Measurements from ENCODE around the gene NAB1. TPM values are rescaled to one million over a fixed set of nuclear protein-coding genes. Genes with fewer than 3 reads are reported as not detected.
A peak's percentile ranks its signal among the peaks of the same experiment; 100 is the strongest.

NAB1 gene
- total RNA-seq, 1 experiment from 2014 or later, result 32.6 TPM

DNA sequence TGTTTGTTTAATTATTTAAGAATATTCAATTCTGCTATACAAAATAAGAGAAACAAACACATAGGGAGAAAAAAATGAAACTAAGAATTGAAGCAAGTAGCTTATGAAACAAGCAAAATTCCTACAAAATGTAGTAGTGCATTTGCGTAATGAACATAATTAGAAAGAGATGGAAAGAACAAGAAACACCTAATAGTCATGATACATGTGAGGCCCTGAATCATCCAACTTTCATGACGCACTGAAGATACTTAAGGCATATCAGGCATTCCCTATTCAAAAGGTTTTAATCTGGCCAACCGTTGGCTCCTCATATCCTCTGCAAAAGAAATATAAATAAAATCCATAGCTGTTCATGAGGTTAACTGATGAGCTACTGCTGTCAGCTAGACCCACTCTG lies 14.5 kb upstream of the NAB1 start:
- no peaks in the 10 kb centered on the region for H3K9me3 ChIP-seq (ENCODE audit: low read depth, low read length, poor library complexity, severe bottlenecking)
- peaks cover 24% of the 10 kb centered on the region for H3K4me1 ChIP-seq (ENCODE audit: insufficient read depth, low read length, poor library complexity, severe bottlenecking)
- intact Hi-C loops (cut with micrococcal nuclease; ENCODE audit: unreplicated experiment), result no loop called here
- H3K27me3 ChIP-seq (replicated peaks; ENCODE audit: insufficient read depth, low read depth, low read length, poor library complexity), result no peaks in the 10 kb centered on the region
- no TSS peak for BruUV-seq (replicated peaks)
- ChIA-PET CTCF (no interaction called here), POLR2A (ENCODE audit: low non-redundant PET) (interaction anchor here (0.6 kb wide), 1 partner anchor 1420 kb away, joined by 3 read pairs; no protein-coding TSS in a partner anchor)
- no peaks in the 10 kb centered on the region for H3K36me3 ChIP-seq (ENCODE audit: insufficient read depth, low read length, poor library complexity, severe bottlenecking)
- no peak overlapping the region for H3K27ac ChIP-seq (ENCODE audit: low read depth, low read length, poor library complexity, severe bottlenecking)
- DNase-seq (ENCODE audit: low spot score), result no peak
- H3K4me3 ChIP-seq (ENCODE audit: low read depth, low read length, poor library complexity, severe bottlenecking), result no peak overlapping the region
- TF ChIP-seq EZH2 (IDR thresholded peaks at IDR 0.05; ENCODE audit: borderline replicate concordance, low read depth, low read length, poor library complexity, severe bottlenecking), result no peak
- TF ChIP-seq, protein P1, sequence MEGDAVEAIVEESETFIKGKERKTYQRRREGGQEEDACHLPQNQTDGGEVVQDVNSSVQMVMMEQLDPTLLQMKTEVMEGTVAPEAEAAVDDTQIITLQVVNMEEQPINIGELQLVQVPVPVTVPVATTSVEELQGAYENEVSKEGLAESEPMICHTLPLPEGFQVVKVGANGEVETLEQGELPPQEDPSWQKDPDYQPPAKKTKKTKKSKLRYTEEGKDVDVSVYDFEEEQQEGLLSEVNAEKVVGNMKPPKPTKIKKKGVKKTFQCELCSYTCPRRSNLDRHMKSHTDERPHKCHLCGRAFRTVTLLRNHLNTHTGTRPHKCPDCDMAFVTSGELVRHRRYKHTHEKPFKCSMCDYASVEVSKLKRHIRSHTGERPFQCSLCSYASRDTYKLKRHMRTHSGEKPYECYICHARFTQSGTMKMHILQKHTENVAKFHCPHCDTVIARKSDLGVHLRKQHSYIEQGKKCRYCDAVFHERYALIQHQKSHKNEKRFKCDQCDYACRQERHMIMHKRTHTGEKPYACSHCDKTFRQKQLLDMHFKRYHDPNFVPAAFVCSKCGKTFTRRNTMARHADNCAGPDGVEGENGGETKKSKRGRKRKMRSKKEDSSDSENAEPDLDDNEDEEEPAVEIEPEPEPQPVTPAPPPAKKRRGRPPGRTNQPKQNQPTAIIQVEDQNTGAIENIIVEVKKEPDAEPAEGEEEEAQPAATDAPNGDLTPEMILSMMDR (conservative IDR thresholded peaks at IDR 0.05; ENCODE audit: low read depth, low read length), result no peak

DNA sequence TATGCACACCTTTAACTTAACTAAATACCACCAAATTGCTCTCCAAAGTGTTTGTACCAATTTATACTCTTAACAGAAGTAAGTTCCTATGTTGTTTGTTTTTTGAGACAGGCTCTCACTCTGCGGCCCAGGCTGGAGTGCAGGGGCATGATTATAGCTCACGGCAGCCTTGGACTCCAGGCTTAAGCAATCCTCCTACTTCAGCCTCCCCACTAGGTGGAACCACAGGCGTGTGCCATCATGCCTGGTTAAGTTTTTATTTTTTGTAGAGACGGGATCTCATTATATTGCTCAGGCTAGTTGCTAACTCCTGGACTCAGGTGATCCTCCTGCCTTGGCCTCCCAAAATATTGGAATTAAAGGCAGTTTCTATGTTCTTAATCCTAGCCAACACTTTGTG lies 13.1 kb upstream of the NAB1 start:
- H3K27me3 ChIP-seq (replicated peaks; ENCODE audit: insufficient read depth, low read depth, low read length, poor library complexity), result no peaks in the 10 kb centered on the region
- TF ChIP-seq EZH2 (IDR thresholded peaks at IDR 0.05; ENCODE audit: borderline replicate concordance, low read depth, low read length, poor library complexity, severe bottlenecking), result no peak
- TF ChIP-seq, protein P1 (conservative IDR thresholded peaks at IDR 0.05; ENCODE audit: low read depth, low read length), result 0 out of 2 replicates have a peak, but pooled peaks have one; percentile 22
- H3K4me3 ChIP-seq (ENCODE audit: low read depth, low read length, poor library complexity, severe bottlenecking), result no peak overlapping the region
- no peak overlapping the region for H3K27ac ChIP-seq (ENCODE audit: low read depth, low read length, poor library complexity, severe bottlenecking)
- no TSS peak for BruUV-seq (replicated peaks)
- CTCF ChIA-PET, result no interaction called here
- POLR2A ChIA-PET (ENCODE audit: low non-redundant PET), result no interaction called here
- H3K4me1 ChIP-seq (ENCODE audit: insufficient read depth, low read length, poor library complexity, severe bottlenecking), result peaks cover 24% of the 10 kb centered on the region
- no peaks in the 10 kb centered on the region for H3K9me3 ChIP-seq (ENCODE audit: low read depth, low read length, poor library complexity, severe bottlenecking)
- intact Hi-C loops (cut with micrococcal nuclease; ENCODE audit: unreplicated experiment), result no loop called here
- no peaks in the 10 kb centered on the region for H3K36me3 ChIP-seq (ENCODE audit: insufficient read depth, low read length, poor library complexity, severe bottlenecking)
- DNase-seq (ENCODE audit: low spot score), result no peak

DNA sequence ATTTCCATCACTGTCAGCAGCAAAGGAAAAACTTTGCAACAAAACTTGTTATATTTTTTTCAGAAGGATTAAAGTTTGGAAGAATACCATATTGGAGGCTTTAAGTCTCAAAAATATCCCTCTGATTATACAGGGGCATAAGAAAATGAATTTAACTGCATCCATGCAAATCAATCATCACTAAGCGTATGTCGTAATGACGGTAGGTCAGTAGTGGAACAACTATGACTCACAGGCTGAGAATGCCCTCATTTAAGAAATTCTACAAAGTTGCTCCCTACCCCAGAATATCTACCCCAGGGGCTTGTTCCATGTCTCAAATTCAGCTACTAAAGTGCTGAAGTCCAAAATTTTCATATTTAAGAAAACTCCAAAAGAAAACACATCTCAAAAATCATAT lies 12.5 kb upstream of the NAB1 start:
- POLR2A ChIA-PET (ENCODE audit: low non-redundant PET), result no interaction called here
- intact Hi-C loops (cut with micrococcal nuclease; ENCODE audit: unreplicated experiment), result no loop called here
- CTCF ChIA-PET, result no interaction called here
- Histone ChIP-seq H3K9me3 (ENCODE audit: low read depth, low read length, poor library complexity, severe bottlenecking) (no peaks in the 10 kb centered on the region), H3K36me3 (ENCODE audit: insufficient read depth, low read length, poor library complexity, severe bottlenecking) (no peaks in the 10 kb centered on the region), H3K27ac (ENCODE audit: low read depth, low read length, poor library complexity, severe bottlenecking) (no peak overlapping the region), H3K4me1 (ENCODE audit: insufficient read depth, low read length, poor library complexity, severe bottlenecking) (peaks cover 24% of the 10 kb centered on the region), H3K27me3 (replicated peaks; ENCODE audit: insufficient read depth, low read depth, low read length, poor library complexity) (no peaks in the 10 kb centered on the region), H3K4me3 (ENCODE audit: low read depth, low read length, poor library complexity, severe bottlenecking) (no peak overlapping the region)
- BruUV-seq (replicated peaks), result no TSS peak
- DNase-seq (ENCODE audit: low spot score), result peak; percentile 57
- no peak for TF ChIP-seq EZH2 (IDR thresholded peaks at IDR 0.05; ENCODE audit: borderline replicate concordance, low read depth, low read length, poor library complexity, severe bottlenecking)
- TF ChIP-seq, protein P1 (conservative IDR thresholded peaks at IDR 0.05; ENCODE audit: low read depth, low read length), result no peak
